ENCODE measurements around the gene GRID2IP. TPM values are rescaled to one million over a fixed set of nuclear protein-coding genes. Genes with fewer than 3 reads are reported as not detected.

GRID2IP gene
- total RNA-seq (0.07 and 0.24 TPM in 2 replicates), polyA plus RNA-seq (0.06 and 0.11 TPM in 2 replicates)

GRCh38 chr7:6551016-6551511 lies at the start of gene GRID2IP:
TSS of gene GRID2IP (minus strand) at chr7:6551461. CDS start at chr7:6551436, 25 bp downstream.
- Histone ChIP-seq H3K36me3 (no peaks in the 10 kb centered on the region), H3K4me3 (no peak within 1 kb of the TSS), H3K27ac (no peak within 1 kb of the TSS), H3K27me3 (no peaks in the 10 kb centered on the region), H3K4me1 (ENCODE audit: low read depth) (no peaks in the 10 kb centered on the region), H3K9me3 (ENCODE audit: low read depth) (no peaks in the 10 kb centered on the region)
- DNase-seq (ENCODE audit: low read depth in 1 of 2, low spot score in 1 of 2): no peak
- TF ChIP-seq CTCF (IDR thresholded peaks at IDR 0.05; ENCODE audit: low read depth, low read length): no peak

GRCh38 chr7:6600093-6600492 lies 48.8 kb upstream of the GRID2IP start:
- no peaks in the 10 kb centered on the region for H3K4me1 ChIP-seq (ENCODE audit: low read depth)
- no peaks in the 10 kb centered on the region for H3K27me3 ChIP-seq
- H3K4me3 ChIP-seq: no peak overlapping the region
- no peak overlapping the region for H3K27ac ChIP-seq
- no peak for TF ChIP-seq CTCF (IDR thresholded peaks at IDR 0.05; ENCODE audit: low read depth, low read length)
- DNase-seq (ENCODE audit: low read depth in 1 of 2, low spot score in 1 of 2): no peak
- no peaks in the 10 kb centered on the region for H3K9me3 ChIP-seq (ENCODE audit: low read depth)
- peaks cover 16% of the 10 kb centered on the region for H3K36me3 ChIP-seq

DNA sequence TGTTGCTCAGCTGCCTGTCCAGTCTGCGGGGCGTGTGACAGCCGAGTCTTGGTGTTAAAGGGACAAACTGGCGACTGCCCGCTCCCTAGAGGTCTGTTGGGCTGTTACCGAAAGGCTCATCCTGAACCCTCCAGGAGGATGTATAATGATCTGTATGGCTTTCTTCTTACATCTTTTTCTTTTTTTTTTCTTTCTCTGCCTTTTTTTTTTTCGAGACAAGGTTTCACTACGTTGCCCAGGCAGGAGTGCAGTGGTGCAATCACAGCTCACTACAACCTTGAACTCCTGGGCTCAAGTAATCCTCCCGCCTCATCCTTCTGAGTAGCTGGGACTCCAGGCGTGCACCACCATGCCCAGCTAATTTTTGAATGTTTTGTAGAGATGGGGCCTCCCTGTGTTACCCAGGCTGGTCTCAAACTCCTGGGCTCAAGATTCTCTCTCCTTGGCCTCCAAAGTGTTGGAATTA lies 39.4 kb upstream of the GRID2IP start:
- no peak for DNase-seq (ENCODE audit: low read depth in 1 of 2, low spot score in 1 of 2)
- peaks cover 35% of the 10 kb centered on the region for H3K36me3 ChIP-seq
- TF ChIP-seq CTCF (IDR thresholded peaks at IDR 0.05; ENCODE audit: low read depth, low read length): no peak

GRCh38 chr7:6589829-6590644 lies 38.8 kb upstream of the GRID2IP start, which contains the start of gene INTS15:
TSS of gene INTS15 (plus strand) at chr7:6590021. CDS start at chr7:6590284, 263 bp downstream.
- no peaks in the 10 kb centered on the region for H3K9me3 ChIP-seq (ENCODE audit: low read depth)
- peak within 1 kb of the TSS; percentile 81 for H3K4me3 ChIP-seq
- H3K36me3 ChIP-seq: peaks cover 34% of the 10 kb centered on the region
- TF ChIP-seq CTCF (IDR thresholded peaks at IDR 0.05; ENCODE audit: low read depth, low read length): peak; percentile 26
- peaks cover 4% of the 10 kb centered on the region for H3K4me1 ChIP-seq (ENCODE audit: low read depth)
- peak within 1 kb of the TSS; percentile 94 for H3K27ac ChIP-seq
- peak; percentile 88 to 91 for DNase-seq (ENCODE audit: low read depth in 1 of 2, low spot score in 1 of 2)
- no peaks in the 10 kb centered on the region for H3K27me3 ChIP-seq

More for the DNA sequence above, 39.4 kb upstream of the GRID2IP start:
- H3K27me3 ChIP-seq: no peaks in the 10 kb centered on the region
- H3K9me3 ChIP-seq (ENCODE audit: low read depth): no peaks in the 10 kb centered on the region
- H3K27ac ChIP-seq: peak overlapping the region; percentile 94
- H3K4me3 ChIP-seq: peak overlapping the region; percentile 81
- H3K4me1 ChIP-seq (ENCODE audit: low read depth): peaks cover 4% of the 10 kb centered on the region

DNA sequence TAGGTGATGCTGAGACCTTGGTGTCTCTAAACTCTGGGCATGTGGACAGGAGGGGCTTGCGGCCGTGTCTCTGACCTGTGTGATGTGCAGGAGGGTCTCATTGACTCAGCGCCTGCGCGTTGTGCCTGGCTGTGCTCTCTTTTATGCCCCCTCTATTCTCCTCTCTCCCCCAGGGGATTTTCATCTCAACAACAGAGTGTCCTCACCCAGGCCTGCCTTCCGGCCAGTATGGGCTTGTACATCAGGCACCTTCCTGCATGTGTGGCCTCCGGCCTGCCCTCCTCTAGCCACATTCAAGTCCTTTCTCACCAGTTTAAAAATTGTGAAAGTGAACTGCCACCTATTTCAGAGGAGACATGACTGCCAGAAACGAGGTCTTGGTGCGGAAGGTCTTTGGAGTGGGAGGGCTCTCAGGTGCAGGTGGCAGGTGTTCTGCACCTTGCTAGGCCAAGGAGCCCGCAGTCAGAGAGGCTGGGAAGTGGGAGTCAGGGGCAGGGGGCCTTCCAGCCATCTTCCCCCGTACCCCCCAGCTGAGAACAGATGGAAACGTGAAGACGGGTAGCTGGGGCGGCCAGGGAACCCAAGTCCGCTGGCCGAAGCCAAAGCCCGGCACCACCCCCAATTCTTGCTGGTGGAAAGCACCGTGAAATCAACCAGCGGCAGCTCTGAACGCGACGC lies 38.0 kb upstream of the GRID2IP start:
- no peaks in the 10 kb centered on the region for H3K27me3 ChIP-seq
- no peak for TF ChIP-seq CTCF (IDR thresholded peaks at IDR 0.05; ENCODE audit: low read depth, low read length)
- H3K4me1 ChIP-seq (ENCODE audit: low read depth): peaks cover 4% of the 10 kb centered on the region
- no peak overlapping the region for H3K27ac ChIP-seq
- no peaks in the 10 kb centered on the region for H3K9me3 ChIP-seq (ENCODE audit: low read depth)
- H3K4me3 ChIP-seq: no peak overlapping the region
- DNase-seq (ENCODE audit: low read depth in 1 of 2, low spot score in 1 of 2): no peak
- peaks cover 35% of the 10 kb centered on the region for H3K36me3 ChIP-seq
